Astrocyte (in vitro differentiated cells and primary cell): ENCODE measurements around the gene TDRD12. TPM values are rescaled to one million over a fixed set of nuclear protein-coding genes. Genes with fewer than 3 reads are reported as not detected.

Experiments used
- DNase-seq: peaks from one replicate; pipeline ENCODE4 v3.0.0-alpha.2; 2010; ENCODE audit warnings: low read depth
- FAIRE-seq: peaks from 2 replicates; lab custom pipeline; 2011; peaks lifted over from hg19 to GRCh38; lab: Jason Lieb, UNC
- H2AFZ ChIP-seq: 2 replicates; pipeline ENCODE4 v1.6.0; 2012; ENCODE audit warnings: low read depth, low read length, inconsistent platforms
- H3K27ac ChIP-seq: 2 replicates; pipeline ENCODE4 v1.5.1; 2011; ENCODE audit warnings: low read depth, low read length, inconsistent platforms
- H3K27me3 ChIP-seq: 2 replicates; pipeline ENCODE4 v1.6.0; 2011; ENCODE audit warnings: low read length, inconsistent platforms; ENCODE audit not compliant: insufficient read depth
- H3K36me3 ChIP-seq: 2 replicates; pipeline ENCODE4 v1.5.1; 2011; ENCODE audit warnings: low read length, inconsistent platforms; ENCODE audit not compliant: insufficient read depth
- H3K4me1 ChIP-seq: 2 replicates; pipeline ENCODE4 v1.5.1; 2011; ENCODE audit warnings: low read length, inconsistent platforms; ENCODE audit not compliant: insufficient read depth
- H3K4me2 ChIP-seq: 2 replicates; pipeline ENCODE4 v1.6.0; 2012; ENCODE audit warnings: low read length, inconsistent platforms
- H3K4me3 ChIP-seq: 2 replicates; pipeline ENCODE4 v1.5.1; 2011; ENCODE audit warnings: low read depth, mild to moderate bottlenecking, low read length, inconsistent platforms; ENCODE audit not compliant: insufficient read depth
- H3K79me2 ChIP-seq: 2 replicates; pipeline ENCODE4 v1.6.0; 2012; ENCODE audit warnings: mild to moderate bottlenecking, low read length, inconsistent platforms; ENCODE audit not compliant: insufficient read depth
- H3K9ac ChIP-seq: 2 replicates; pipeline ENCODE4 v1.6.0; 2012; ENCODE audit warnings: mild to moderate bottlenecking, low read length, inconsistent platforms
- H3K9me3 ChIP-seq: 2 replicates; pipeline ENCODE4 v1.5.1; 2012; ENCODE audit warnings: low read depth, mild to moderate bottlenecking, low read length, inconsistent platforms; ENCODE audit not compliant: insufficient read depth
- H4K20me1 ChIP-seq: 2 replicates; pipeline ENCODE4 v1.6.0; 2012; ENCODE audit warnings: low read length, inconsistent platforms; ENCODE audit not compliant: insufficient read depth
- H3K27ac Mint-ChIP-seq: one replicate; pipeline ENCODE4 v1.8.0; 2021; ENCODE audit warnings: mild to moderate bottlenecking, mixed read lengths; ENCODE audit not compliant: unreplicated experiment
- H3K27me3 Mint-ChIP-seq: one replicate; pipeline ENCODE4 v1.8.0; 2021; ENCODE audit warnings: low read depth, mixed read lengths; ENCODE audit not compliant: unreplicated experiment
- H3K36me3 Mint-ChIP-seq: one replicate; pipeline ENCODE4 v1.8.0; 2021; ENCODE audit warnings: low read depth, mixed read lengths; ENCODE audit not compliant: unreplicated experiment
- H3K4me1 Mint-ChIP-seq: one replicate; pipeline ENCODE4 v1.8.0; 2021; ENCODE audit warnings: low read depth, mixed read lengths; ENCODE audit not compliant: unreplicated experiment
- H3K4me3 Mint-ChIP-seq: one replicate; pipeline ENCODE4 v1.8.0; 2021; ENCODE audit warnings: mild to moderate bottlenecking, moderate library complexity, mixed read lengths; ENCODE audit not compliant: unreplicated experiment
- H3K9me3 Mint-ChIP-seq: one replicate; pipeline ENCODE4 v1.8.0; 2021; ENCODE audit warnings: mild to moderate bottlenecking, mixed read lengths; ENCODE audit not compliant: unreplicated experiment
- CTCF ChIP-seq: IDR thresholded peaks from 2 replicates; pipeline ENCODE4 v1.5.1; 2011; ENCODE audit warnings: low read depth, mild to moderate bottlenecking, inconsistent platforms, low read length, moderate library complexity; ENCODE audit not compliant: insufficient read depth
- EZH2 ChIP-seq: IDR thresholded peaks from 2 replicates; pipeline ENCODE4 v1.6.1; 2012; ENCODE audit warnings: mild to moderate bottlenecking, low read length, inconsistent platforms; ENCODE audit not compliant: insufficient read depth
- total RNA-seq: library from RNA; stranded (reverse); gene quantifications from 2 replicates; pipeline ENCODE4 v1.2.1, GENCODE V29; 2021

TDRD12 gene
- total RNA-seq, 1 donor from 2014 or later = not detected

GRCh38 chr19:32673573-32673972 is 46.0 kb upstream of the TDRD12 start:
- no peaks in the 10 kb centered on the region for H3K9me3 Mint-ChIP-seq
- FAIRE-seq (no peak), DNase-seq (no peak)
- Histone ChIP-seq H3K4me3 (no peak overlapping the region), H3K9me3 (no peaks in the 10 kb centered on the region), H3K4me2 (peak overlapping the region; percentile 93), H3K27me3 (peaks cover 24% of the 10 kb centered on the region), H3K9ac (no peak overlapping the region), H3K4me1 (peaks cover 14% of the 10 kb centered on the region), H3K36me3 (no peaks in the 10 kb centered on the region), H3K79me2 (peaks cover 60% of the 10 kb centered on the region), H2AFZ (no peak overlapping the region), H3K27ac (no peak overlapping the region), H4K20me1 (peaks cover 55% of the 10 kb centered on the region)
- no peak for TF ChIP-seq CTCF
- TF ChIP-seq EZH2 = no peak
- peak overlapping the region; percentile 95 for H3K4me3 Mint-ChIP-seq
- peaks cover 20% of the 10 kb centered on the region for H3K4me1 Mint-ChIP-seq
- peaks cover 12% of the 10 kb centered on the region for H3K27me3 Mint-ChIP-seq
- peaks cover 7% of the 10 kb centered on the region for H3K36me3 Mint-ChIP-seq
- no peak overlapping the region for H3K27ac Mint-ChIP-seq

DNA sequence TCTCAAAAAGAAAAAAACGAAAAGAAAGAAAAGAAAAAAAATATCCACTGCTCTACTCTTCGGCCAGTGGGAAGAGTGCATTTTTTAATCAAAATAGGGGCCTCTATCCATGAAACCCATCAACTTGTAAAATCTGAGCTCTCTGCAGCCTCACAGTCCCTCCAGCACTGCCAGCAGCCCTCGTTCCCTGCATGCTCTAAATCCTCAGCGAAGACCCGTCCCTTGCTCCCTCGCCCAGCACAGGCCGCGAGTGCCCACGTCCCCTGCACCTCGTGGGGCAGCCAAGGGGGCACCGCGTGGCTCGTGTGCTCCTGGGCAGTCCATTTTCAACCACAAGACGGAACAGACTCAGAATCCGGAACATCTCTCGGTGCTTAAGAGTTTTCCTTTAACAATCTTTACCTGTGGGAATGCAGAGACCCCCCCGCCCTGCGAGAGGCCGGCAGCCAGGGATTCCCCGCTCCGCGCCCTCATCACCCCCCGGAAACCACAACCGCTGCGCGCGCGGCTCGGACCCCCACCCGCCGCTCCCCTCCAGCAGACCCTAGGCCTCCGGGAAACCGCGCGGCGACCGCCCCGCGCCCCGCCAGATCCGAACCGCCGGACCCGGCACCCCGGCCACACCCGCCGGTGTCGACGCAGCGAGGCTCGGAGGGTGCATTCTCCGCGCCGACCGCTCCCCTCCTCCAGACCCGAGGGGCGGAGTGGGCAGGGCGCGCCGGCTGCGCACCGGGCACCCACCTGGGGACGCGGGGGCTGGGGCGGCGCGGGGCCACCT is 45.2 kb upstream of the TDRD12 start:
- Histone ChIP-seq H3K4me3 (peak overlapping the region; percentile 79), H3K9ac (peak overlapping the region; percentile 81), H3K27ac (no peak overlapping the region), H3K9me3 (no peaks in the 10 kb centered on the region), H3K36me3 (no peaks in the 10 kb centered on the region), H4K20me1 (peaks cover 47% of the 10 kb centered on the region), H3K27me3 (peaks cover 24% of the 10 kb centered on the region), H3K4me2 (peak overlapping the region; percentile 93), H3K79me2 (peaks cover 53% of the 10 kb centered on the region), H3K4me1 (peaks cover 14% of the 10 kb centered on the region), H2AFZ (peak overlapping the region; percentile 94)
- peaks cover 20% of the 10 kb centered on the region for H3K4me1 Mint-ChIP-seq
- peaks cover 12% of the 10 kb centered on the region for H3K27me3 Mint-ChIP-seq
- peak overlapping the region; percentile 85 for H3K27ac Mint-ChIP-seq
- no peak for FAIRE-seq
- no peak for TF ChIP-seq EZH2
- H3K4me3 Mint-ChIP-seq = peak overlapping the region; percentile 95
- DNase-seq = no peak
- H3K9me3 Mint-ChIP-seq = no peaks in the 10 kb centered on the region
- peaks cover 7% of the 10 kb centered on the region for H3K36me3 Mint-ChIP-seq

- Mint-ChIP-seq H3K4me1 (peaks cover 20% of the 10 kb centered on the region), H3K27ac (peak within 1 kb of the TSS; percentile 85), H3K9me3 (no peaks in the 10 kb centered on the region), H3K36me3 (peaks cover 7% of the 10 kb centered on the region), H3K27me3 (peaks cover 12% of the 10 kb centered on the region), H3K4me3 (peak within 1 kb of the TSS; percentile 95)
- TF ChIP-seq EZH2 (no peak), CTCF (no peak)
- H3K79me2 ChIP-seq = peaks cover 45% of the 10 kb centered on the region
- no peaks in the 10 kb centered on the region for H3K36me3 ChIP-seq
- DNase-seq (peak; percentile 85), FAIRE-seq (no peak)
- peaks cover 40% of the 10 kb centered on the region for H4K20me1 ChIP-seq
- H3K27me3 ChIP-seq = peaks cover 24% of the 10 kb centered on the region
- H3K9me3 ChIP-seq = no peaks in the 10 kb centered on the region
- peak within 1 kb of the TSS; percentile 93 for H3K4me2 ChIP-seq
- H3K4me3 ChIP-seq = peak within 1 kb of the TSS; percentile 79
- H3K27ac ChIP-seq = no peak within 1 kb of the TSS
- peak within 1 kb of the TSS; percentile 94 for H2AFZ ChIP-seq
- H3K9ac ChIP-seq = peak within 1 kb of the TSS; percentile 81
- H3K4me1 ChIP-seq = peaks cover 14% of the 10 kb centered on the region
These were observed 44.4 kb upstream of the TDRD12 start, which contains the start of gene ANKRD27 for GRCh38 chr19:32674931-32675719. Gene ANKRD27, minus strand, starts transcription at chr19:32675180. Its CDS starts 16,165 bp downstream, at chr19:32659015.
